SK-N-SH (cell line): ENCODE data around the gene GLIS1. TPM values are rescaled to one million over a fixed set of nuclear protein-coding genes. Genes with fewer than 3 reads are reported as not detected.
A peak's percentile ranks its signal among the peaks of the same experiment; 100 is the strongest.

Experiments
- CTCF ChIA-PET: fragments of 300-600, 350-600 bp; formaldehyde crosslinking; extraction: SDS; loops from one replicate; lab custom pipeline; 2021; lab: Yijun Ruan, JAX
- POLR2A ChIA-PET: fragments of 350-600 bp; sonication (Branson Sonifier 250); formaldehyde crosslinking; extraction: SDS; loops from one replicate; lab custom pipeline; 2020; ENCODE audit warnings: antibody characterized with exemption, inconsistent platforms; lab: Yijun Ruan, JAX
- DNase-seq: peaks from one replicate; pipeline ENCODE4 v3.0.0; 2012
- H2AFZ ChIP-seq: fragments of 200-600 bp; sonication (generic); 2 replicates; pipeline ENCODE4 v1.8.1; 2016; ENCODE audit warnings: antibody characterized with exemption, mild to moderate bottlenecking, low read depth
- H3F3A ChIP-seq: fragments of 200-600 bp; sonication (generic); replicated peaks from 2 replicates; pipeline ENCODE3; 2016; ENCODE audit warnings: antibody characterized with exemption, mild to moderate bottlenecking; ENCODE audit not compliant: insufficient read depth
- H3K27ac ChIP-seq, 2 experiments: fragments of 200-500 bp in 1 of 2; fragments of 200-600 bp in 1 of 2; sonication (Bioruptor generic) in 1 of 2; sonication (generic), shearing (Covaris generic) in 1 of 2; 2 replicates each; pipeline versions ENCODE4 v1.5.1 to v1.6.1; 2014 to 2016; ENCODE audit warnings: low read depth in 2 of 2, inconsistent platforms in 1 of 2, low read length in 1 of 2, mild to moderate bottlenecking in 1 of 2, mixed read lengths in 1 of 2
- H3K27me3 ChIP-seq: fragments of 200-600 bp; sonication (generic), shearing (Covaris generic); 2 replicates; pipeline ENCODE4 v1.6.1; 2016; ENCODE audit warnings: mixed run types; ENCODE audit not compliant: insufficient read depth
- H3K36me3 ChIP-seq, 2 experiments: fragments of 200-500 bp in 1 of 2; fragments of 200-600 bp in 1 of 2; sonication (Bioruptor generic) in 1 of 2; sonication (generic) in 1 of 2; replicated peaks in 1 of 2; 2 replicates each; pipeline versions ENCODE3 to v1.5.1; 2014 to 2016; ENCODE audit warnings: low read length in 1 of 2, mild to moderate bottlenecking in 1 of 2; ENCODE audit not compliant: insufficient read depth in 2 of 2, control insufficient read depth in 1 of 2
- H3K4me1 ChIP-seq, 2 experiments: fragments of 200-500 bp in 1 of 2; fragments of 200-600 bp in 1 of 2; sonication (Bioruptor generic) in 1 of 2; sonication (generic), shearing (Covaris generic) in 1 of 2; 2 replicates each; pipeline versions ENCODE4 v1.5.1 to v1.6.1; 2014 to 2016; ENCODE audit warnings: low read depth in 1 of 2, low read length in 1 of 2, mixed run types in 1 of 2; ENCODE audit not compliant: insufficient read depth in 2 of 2, control insufficient read depth in 1 of 2
- H3K4me2 ChIP-seq: fragments of 200-600 bp; sonication (generic), shearing (Covaris generic); 2 replicates; pipeline ENCODE4 v1.6.1; 2017; ENCODE audit warnings: mixed run types
- H3K4me3 ChIP-seq, 2 experiments: fragments of 200-500 bp in 1 of 2; fragments of 200-600 bp in 1 of 2; sonication (Bioruptor generic) in 1 of 2; sonication (generic), shearing (Covaris generic) in 1 of 2; 2 replicates each; pipeline versions ENCODE4 v1.5.1 to v1.8.1; 2014 to 2016; ENCODE audit warnings: low read depth in 2 of 2, inconsistent platforms in 1 of 2, low read length in 1 of 2, mild to moderate bottlenecking in 1 of 2, mixed read lengths in 1 of 2, moderate library complexity in 1 of 2
- H3K79me2 ChIP-seq: fragments of 200-600 bp; sonication (generic); 2 replicates; pipeline ENCODE4 v1.8.1; 2017; ENCODE audit warnings: mild to moderate bottlenecking; ENCODE audit not compliant: insufficient read depth
- H3K9ac ChIP-seq: fragments of 200-600 bp; sonication (generic); 2 replicates; pipeline ENCODE4 v1.6.1; 2017; ENCODE audit warnings: mixed run types
- H3K9me2 ChIP-seq: fragments of 200-600 bp; sonication (generic); 2 replicates; pipeline ENCODE4 v1.6.1; 2017; ENCODE audit warnings: mixed run types
- H3K9me3 ChIP-seq: fragments of 200-600 bp; sonication (generic); 2 replicates; pipeline ENCODE4 v1.6.1; 2017; ENCODE audit warnings: mixed run types, mild to moderate bottlenecking, moderate library complexity
- H4K20me1 ChIP-seq: fragments of 200-600 bp; sonication (generic); 2 replicates; pipeline ENCODE4 v1.6.1; 2017; ENCODE audit warnings: mild to moderate bottlenecking, mixed run types; ENCODE audit not compliant: insufficient read depth
- EP300 ChIP-seq, 2 experiments: IDR thresholded peaks; 2 replicates each; pipeline versions ENCODE4 v1.4.0 to v1.6.1; 2012; ENCODE audit warnings: borderline replicate concordance in 1 of 2, low read depth in 1 of 2, low read length in 1 of 2
- MXI1 ChIP-seq: IDR thresholded peaks from 2 replicates; pipeline ENCODE4 v1.6.1; 2012; ENCODE audit warnings: mild to moderate bottlenecking, low read depth, low read length, improper control_type of control experiment
- RAD21 ChIP-seq: IDR thresholded peaks from 2 replicates; pipeline ENCODE4 v1.6.1; 2012; ENCODE audit warnings: mild to moderate bottlenecking, low read length
- TCF12 ChIP-seq: IDR thresholded peaks from 2 replicates; pipeline ENCODE4 v1.4.0; 2012
- WGBS: methylation state at CpG from one replicate; pipeline ENCODE4 v1.1.6; 2017; ENCODE audit warnings: low lambda C conversion rate; 5-methylcytosine and 5-hydroxymethylcytosine counted together
- polyA plus RNA-seq, 3 experiments: library from polyadenylated mRNA; depleted of rRNA; stranded (reverse); fragments of >200 nt; gene quantifications; 2 replicates each; pipeline ENCODE4 v1.2.3, GENCODE V29; 2012
- TF ChIP-seq, protein P1 (sequence below): IDR thresholded peaks from 2 replicates; pipeline ENCODE4 v1.4.0; 2012; ENCODE audit warnings: low read depth, borderline replicate concordance
- TF ChIP-seq, protein P2 (sequence below): IDR thresholded peaks from 2 replicates; pipeline ENCODE4 v1.6.1; 2012; ENCODE audit warnings: mild to moderate bottlenecking, low read depth, low read length, moderate library complexity
- TF ChIP-seq, protein P3 (sequence below): fragments of 150-350 bp; IDR thresholded peaks from 2 replicates; pipeline ENCODE4 v1.6.1; 2016; ENCODE audit warnings: mild to moderate bottlenecking, low read depth, low read length

Gene GLIS1
- polyA plus RNA-seq, 1 of the 3 experiments (the other 2 are of a cell fraction), result 0.13 TPM

DNA sequence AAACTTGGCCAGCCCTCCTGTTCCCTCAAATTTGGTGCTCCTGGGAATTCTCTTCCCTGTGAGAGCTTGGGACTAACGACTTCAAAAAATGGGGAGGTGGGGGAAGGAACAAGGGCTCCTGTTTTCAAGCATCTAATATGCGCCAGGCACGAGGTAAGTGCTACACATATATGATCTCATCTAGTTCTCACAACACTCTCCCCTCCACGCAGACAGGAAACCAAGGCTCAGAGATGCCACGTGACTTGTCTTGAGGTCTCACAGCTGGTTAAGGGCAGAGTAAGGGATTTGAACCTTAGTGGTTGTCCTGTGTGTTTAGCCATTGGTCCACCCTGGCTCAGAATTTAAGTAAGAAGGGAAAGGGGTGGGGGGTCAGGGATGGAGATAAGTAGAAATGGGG lies 153.8 kb downstream of the GLIS1 start:
- Histone ChIP-seq H3K36me3 (no peaks in the 10 kb centered on the region), H3K9me2 (no peaks in the 10 kb centered on the region), H3K4me2 (no peak overlapping the region), H3K79me2 (no peaks in the 10 kb centered on the region), H3K9me3 (no peaks in the 10 kb centered on the region), H3K9ac (no peak overlapping the region), H3F3A (no peaks in the 10 kb centered on the region), H3K27ac (peak overlapping the region in 1 of 2 experiments; percentile 83; a peak in 2 of 4 replicates), H4K20me1 (no peaks in the 10 kb centered on the region), H3K4me3 (no peak overlapping the region), H3K27me3 (no peaks in the 10 kb centered on the region), H2AFZ (no peak overlapping the region), H3K4me1 (peaks cover 0 to 81% of the 10 kb centered on the region in 2 experiments; a peak in 2 of 4 replicates)
- TF ChIP-seq, protein P1, sequence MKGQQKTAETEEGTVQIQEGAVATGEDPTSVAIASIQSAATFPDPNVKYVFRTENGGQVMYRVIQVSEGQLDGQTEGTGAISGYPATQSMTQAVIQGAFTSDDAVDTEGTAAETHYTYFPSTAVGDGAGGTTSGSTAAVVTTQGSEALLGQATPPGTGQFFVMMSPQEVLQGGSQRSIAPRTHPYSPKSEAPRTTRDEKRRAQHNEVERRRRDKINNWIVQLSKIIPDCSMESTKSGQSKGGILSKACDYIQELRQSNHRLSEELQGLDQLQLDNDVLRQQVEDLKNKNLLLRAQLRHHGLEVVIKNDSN, result peak; percentile 24; the same call in 1 of the 2 replicates
- TF ChIP-seq MXI1, result no peak
- 30% methylated on average over 5 of the region's 5 CpGs for WGBS
- POLR2A ChIA-PET, result no interaction called here
- no peak for DNase-seq
- CTCF ChIA-PET, result interaction anchor here (1.2 to 7.6 kb wide), 4 partner anchors 56 to 154 kb away, joined by 4 to 39 read pairs (median 4); partner anchors contain the start of gene GLIS1

DNA sequence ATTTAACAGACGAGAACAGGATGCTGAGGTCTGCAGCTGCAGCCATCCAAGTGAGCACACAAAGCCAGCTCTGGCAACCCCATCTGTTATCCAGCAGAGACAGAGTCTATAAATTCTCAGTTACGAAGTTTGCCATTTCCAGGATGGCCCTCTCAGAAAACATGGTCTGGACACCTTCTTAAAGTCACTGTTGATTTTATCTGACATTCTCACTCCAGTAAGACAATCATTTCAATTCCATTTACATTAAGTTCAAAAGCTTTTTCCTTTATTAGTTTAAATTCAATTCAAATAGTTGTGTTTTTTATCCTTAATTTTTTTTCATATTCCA lies 154.2 kb downstream of the GLIS1 start:
- TF ChIP-seq, protein P1, result no peak
- TF ChIP-seq, protein P2, sequence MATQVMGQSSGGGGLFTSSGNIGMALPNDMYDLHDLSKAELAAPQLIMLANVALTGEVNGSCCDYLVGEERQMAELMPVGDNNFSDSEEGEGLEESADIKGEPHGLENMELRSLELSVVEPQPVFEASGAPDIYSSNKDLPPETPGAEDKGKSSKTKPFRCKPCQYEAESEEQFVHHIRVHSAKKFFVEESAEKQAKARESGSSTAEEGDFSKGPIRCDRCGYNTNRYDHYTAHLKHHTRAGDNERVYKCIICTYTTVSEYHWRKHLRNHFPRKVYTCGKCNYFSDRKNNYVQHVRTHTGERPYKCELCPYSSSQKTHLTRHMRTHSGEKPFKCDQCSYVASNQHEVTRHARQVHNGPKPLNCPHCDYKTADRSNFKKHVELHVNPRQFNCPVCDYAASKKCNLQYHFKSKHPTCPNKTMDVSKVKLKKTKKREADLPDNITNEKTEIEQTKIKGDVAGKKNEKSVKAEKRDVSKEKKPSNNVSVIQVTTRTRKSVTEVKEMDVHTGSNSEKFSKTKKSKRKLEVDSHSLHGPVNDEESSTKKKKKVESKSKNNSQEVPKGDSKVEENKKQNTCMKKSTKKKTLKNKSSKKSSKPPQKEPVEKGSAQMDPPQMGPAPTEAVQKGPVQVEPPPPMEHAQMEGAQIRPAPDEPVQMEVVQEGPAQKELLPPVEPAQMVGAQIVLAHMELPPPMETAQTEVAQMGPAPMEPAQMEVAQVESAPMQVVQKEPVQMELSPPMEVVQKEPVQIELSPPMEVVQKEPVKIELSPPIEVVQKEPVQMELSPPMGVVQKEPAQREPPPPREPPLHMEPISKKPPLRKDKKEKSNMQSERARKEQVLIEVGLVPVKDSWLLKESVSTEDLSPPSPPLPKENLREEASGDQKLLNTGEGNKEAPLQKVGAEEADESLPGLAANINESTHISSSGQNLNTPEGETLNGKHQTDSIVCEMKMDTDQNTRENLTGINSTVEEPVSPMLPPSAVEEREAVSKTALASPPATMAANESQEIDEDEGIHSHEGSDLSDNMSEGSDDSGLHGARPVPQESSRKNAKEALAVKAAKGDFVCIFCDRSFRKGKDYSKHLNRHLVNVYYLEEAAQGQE, result no peak
- peak in 1 of 2 experiments; percentile 81; a peak in 2 of 4 replicates for TF ChIP-seq EP300 (IDR thresholded peaks at IDR 0.05; ENCODE audit: borderline replicate concordance in 1 of 2, low read depth in 1 of 2, low read length in 1 of 2)
- peak; percentile 25; the same call in 1 of the 2 replicates for TF ChIP-seq TCF12
- TF ChIP-seq, protein P3, sequence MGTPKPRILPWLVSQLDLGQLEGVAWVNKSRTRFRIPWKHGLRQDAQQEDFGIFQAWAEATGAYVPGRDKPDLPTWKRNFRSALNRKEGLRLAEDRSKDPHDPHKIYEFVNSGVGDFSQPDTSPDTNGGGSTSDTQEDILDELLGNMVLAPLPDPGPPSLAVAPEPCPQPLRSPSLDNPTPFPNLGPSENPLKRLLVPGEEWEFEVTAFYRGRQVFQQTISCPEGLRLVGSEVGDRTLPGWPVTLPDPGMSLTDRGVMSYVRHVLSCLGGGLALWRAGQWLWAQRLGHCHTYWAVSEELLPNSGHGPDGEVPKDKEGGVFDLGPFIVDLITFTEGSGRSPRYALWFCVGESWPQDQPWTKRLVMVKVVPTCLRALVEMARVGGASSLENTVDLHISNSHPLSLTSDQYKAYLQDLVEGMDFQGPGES, result no peak
- peak; percentile 3; the same call in 1 of the 2 replicates for TF ChIP-seq RAD21
- TF ChIP-seq, all 33 proteins: peak for 3
- Histone ChIP-seq H4K20me1 (no peaks in the 10 kb centered on the region), H3K79me2 (no peaks in the 10 kb centered on the region), H3K4me1 (peaks cover 0 to 81% of the 10 kb centered on the region in 2 experiments; a peak in 2 of 4 replicates), H3K27ac (peak overlapping the region in 1 of 2 experiments; percentile 83; a peak in 2 of 4 replicates), H3F3A (no peaks in the 10 kb centered on the region), H3K9me3 (no peaks in the 10 kb centered on the region), H3K4me3 (no peak overlapping the region), H3K4me2 (no peak overlapping the region), H3K36me3 (no peaks in the 10 kb centered on the region), H3K27me3 (no peaks in the 10 kb centered on the region), H3K9ac (no peak overlapping the region), H2AFZ (no peak overlapping the region), H3K9me2 (no peaks in the 10 kb centered on the region)
- CTCF ChIA-PET, result interaction anchor here (0.6 to 7.6 kb wide), 5 partner anchors 57 to 154 kb away, joined by 3 to 39 read pairs (median 4); partner anchors contain the start of gene GLIS1
- 33% methylated on average over 2 of the region's 2 CpGs for WGBS
- no peak for DNase-seq
- POLR2A ChIA-PET, result no interaction called here
